ENCODE data around the gene CLPX.
"Not testable (repeated sequence)": the region's sequence is repeated elsewhere in the genome, so short reads cannot be mapped to it uniquely, and the experiment has no call there.

CLPX gene

GRCh38 chr15:65165875-65166274 is 19.3 kb downstream of the CLPX start:
- DNase-seq: no peak

GRCh38 chr15:65164139-65164538 is 21.0 kb downstream of the CLPX start:
- DNase-seq: no peak

GRCh38 chr15:65163041-65163440 is 22.1 kb downstream of the CLPX start:
- DNase-seq: no peak

- no peak for DNase-seq
These were observed 28.4 kb downstream of the CLPX start for GRCh38 chr15:65156692-65157091.

- no peak for DNase-seq
These were observed 30.4 kb downstream of the CLPX start for GRCh38 chr15:65154720-65155119.

- no peak for DNase-seq
These were observed 37.2 kb downstream of the CLPX start for GRCh38 chr15:65147902-65148301.

- DNase-seq: no peak
These were observed 38.7 kb downstream of the CLPX start for GRCh38 chr15:65146438-65146837.

- DNase-seq: not testable (repeated sequence)
These were observed 46.5 kb downstream of the CLPX start for GRCh38 chr15:65138631-65139030.

GRCh38 chr15:65137893-65138292 is 47.2 kb downstream of the CLPX start:
- not testable (repeated sequence) for DNase-seq

GRCh38 chr15:65137089-65137488 is 48.1 kb downstream of the CLPX start:
- DNase-seq: not testable (repeated sequence)

GRCh38 chr15:65134538-65134937 is 50.6 kb downstream of the CLPX start:
- DNase-seq: no peak

- peak; percentile 97 for DNase-seq
These were observed 51.5 kb downstream of the CLPX start, which contains the start of gene PDCD7 for GRCh38 chr15:65133548-65134200. TSS of gene PDCD7 (minus strand) at chr15:65133808. CDS start at chr15:65133781, 27 bp downstream.

GRCh38 chr15:65132878-65133547 is 52.1 kb downstream of the CLPX start:
- DNase-seq: peak; percentile 75

GRCh38 chr15:65130941-65131340 is 54.2 kb downstream of the CLPX start:
- no peak for DNase-seq

GRCh38 chr15:65115542-65115941 is 69.6 kb downstream of the CLPX start:
- peak; percentile 93 for DNase-seq

GRCh38 chr15:65115086-65115485 is 70.1 kb downstream of the CLPX start, which contains the start of gene UBAP1L:
TSS of gene UBAP1L (minus strand) at chr15:65115200. CDS start at chr15:65106215, 8,985 bp downstream.
- peak; percentile 90 for DNase-seq

GRCh38 chr15:65110676-65111292 is 74.4 kb downstream of the CLPX start:
- peak; percentile 78 for DNase-seq

- no peak for DNase-seq
These were observed 79.0 kb downstream of the CLPX start for GRCh38 chr15:65106011-65106590.

GRCh38 chr15:65105038-65105437 is 80.1 kb downstream of the CLPX start:
- no peak for DNase-seq

GRCh38 chr15:65102912-65103311 is 82.2 kb downstream of the CLPX start:
- DNase-seq: no peak

- DNase-seq: no peak
These were observed 83.0 kb downstream of the CLPX start for GRCh38 chr15:65101891-65102708.

GRCh38 chr15:65101411-65101890 is 83.7 kb downstream of the CLPX start:
- peak; percentile 48 for DNase-seq

- DNase-seq: no peak
These were observed 84.7 kb downstream of the CLPX start for GRCh38 chr15:65100442-65100841.

All from NCI-H69 (cell line).